ENCODE results near the gene TRIM9. TPM values are rescaled to one million over a fixed set of nuclear protein-coding genes. Genes with fewer than 3 reads are reported as not detected.

Gene TRIM9
- 0.16 and 0.18 TPM in 2 replicates for total RNA-seq

DNA sequence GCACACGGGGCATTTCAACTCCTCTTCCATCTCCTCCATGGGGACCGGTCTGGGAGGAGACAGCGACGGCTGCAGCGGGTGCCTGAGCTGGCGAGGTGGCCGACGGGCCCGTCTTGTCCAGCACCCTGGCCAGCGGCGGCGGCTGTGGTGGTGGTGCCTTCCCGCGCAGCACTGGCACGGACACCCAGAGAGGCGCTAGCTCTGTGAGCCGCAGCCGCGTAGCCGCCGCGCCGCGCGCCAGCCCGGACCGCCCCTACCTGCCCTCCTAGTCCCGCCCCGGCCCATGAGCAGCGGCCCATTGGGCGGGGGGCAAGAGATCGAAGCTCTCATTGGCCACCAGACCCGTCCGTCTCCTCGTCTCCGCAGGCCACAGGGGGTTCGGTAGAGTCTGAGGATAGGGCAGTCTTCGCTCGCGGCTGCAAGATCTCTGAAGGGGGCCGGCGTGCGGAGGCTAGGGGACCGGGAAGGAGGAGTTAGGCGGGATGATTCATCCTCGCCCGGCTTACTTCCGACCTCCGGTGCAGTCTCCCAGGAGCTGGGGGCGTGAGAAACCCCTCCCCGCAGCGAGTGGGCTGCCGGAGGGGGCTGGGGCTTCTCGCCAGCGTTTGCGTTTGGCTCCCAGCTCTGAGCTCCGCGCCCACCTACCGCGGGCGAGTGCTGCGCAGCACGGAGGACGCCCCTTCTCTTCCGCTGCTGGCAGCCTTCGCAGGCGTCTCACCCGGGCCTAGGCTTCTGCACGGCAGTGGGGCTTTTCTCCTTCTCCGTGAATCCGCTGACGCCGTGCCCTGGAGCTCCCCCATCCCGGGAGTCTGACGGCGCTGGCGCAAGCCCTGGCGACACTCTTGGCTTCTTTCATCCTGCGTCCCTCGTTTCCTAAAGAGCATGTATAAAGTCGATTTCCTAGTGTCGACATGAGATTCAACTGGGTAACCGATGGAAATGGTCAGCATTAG lies at the start of gene TRIM9:
TRIM9 (minus strand) TSS at position 205 of the 953 bp plus-strand sequence; CDS start at position 39, 166 bp downstream.
- intact Hi-C loops (cut with micrococcal nuclease): loop anchor here (1.0 to 10.0 kb wide), 3 partner anchors 127 to 150 kb away; partner anchors contain the start of genes PYGL and TMX1

GRCh38 chr14:51140856-51141255 lies 46.0 kb upstream of the TRIM9 start:
- intact Hi-C loops (cut with micrococcal nuclease): no loop called here

GRCh38 chr14:51140338-51140737 lies 45.4 kb upstream of the TRIM9 start:
- intact Hi-C loops (cut with micrococcal nuclease): no loop called here

GRCh38 chr14:51139121-51139681 lies 44.3 kb upstream of the TRIM9 start:
- intact Hi-C loops (cut with micrococcal nuclease): no loop called here

GRCh38 chr14:51138404-51139103 lies 43.6 kb upstream of the TRIM9 start:
- intact Hi-C loops (cut with micrococcal nuclease): no loop called here

DNA sequence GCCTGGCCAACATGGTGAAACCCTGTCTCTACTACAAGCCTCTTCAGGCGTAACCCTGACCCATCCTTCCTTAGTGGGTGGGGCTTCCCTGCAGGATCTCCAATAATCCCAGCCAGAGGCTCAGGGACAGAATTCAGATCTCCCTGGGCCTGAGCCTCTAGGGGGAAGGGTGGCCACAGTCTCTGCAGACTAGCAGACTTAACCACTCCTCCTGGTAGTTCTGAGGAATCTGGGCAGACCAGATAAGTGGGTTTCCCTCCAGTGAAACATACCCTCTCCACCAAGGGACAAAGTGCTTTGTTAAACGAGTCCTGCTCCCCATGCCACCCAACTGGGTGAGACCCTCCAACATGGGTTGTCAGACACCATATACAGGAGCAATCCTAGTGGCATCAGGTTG lies 36.6 kb upstream of the TRIM9 start:
- intact Hi-C loops (cut with micrococcal nuclease): no loop called here

DNA sequence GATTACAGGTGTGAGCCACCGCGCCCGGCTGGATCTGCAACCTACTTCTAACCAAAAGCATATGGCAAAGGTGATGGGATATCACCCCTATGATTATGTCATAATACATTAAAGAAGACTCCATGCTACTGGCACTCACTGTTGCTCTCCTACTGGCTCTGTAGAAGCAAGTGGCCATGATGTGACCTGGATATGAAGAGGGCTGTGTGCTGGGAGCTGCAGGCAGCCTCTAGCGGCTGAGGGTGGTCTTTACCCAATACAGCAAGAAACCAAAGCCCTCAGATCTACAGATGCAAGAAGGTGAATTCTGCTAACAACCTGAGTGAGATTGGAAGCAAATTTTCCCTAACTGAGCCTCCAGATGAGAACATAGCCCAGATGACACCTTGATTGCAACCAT lies 34.2 kb upstream of the TRIM9 start:
- intact Hi-C loops (cut with micrococcal nuclease): no loop called here

GRCh38 chr14:51124029-51124428 lies 29.1 kb upstream of the TRIM9 start:
- intact Hi-C loops (cut with micrococcal nuclease): no loop called here

GRCh38 chr14:51121096-51121495 lies 26.2 kb upstream of the TRIM9 start:
- intact Hi-C loops (cut with micrococcal nuclease): no loop called here

DNA sequence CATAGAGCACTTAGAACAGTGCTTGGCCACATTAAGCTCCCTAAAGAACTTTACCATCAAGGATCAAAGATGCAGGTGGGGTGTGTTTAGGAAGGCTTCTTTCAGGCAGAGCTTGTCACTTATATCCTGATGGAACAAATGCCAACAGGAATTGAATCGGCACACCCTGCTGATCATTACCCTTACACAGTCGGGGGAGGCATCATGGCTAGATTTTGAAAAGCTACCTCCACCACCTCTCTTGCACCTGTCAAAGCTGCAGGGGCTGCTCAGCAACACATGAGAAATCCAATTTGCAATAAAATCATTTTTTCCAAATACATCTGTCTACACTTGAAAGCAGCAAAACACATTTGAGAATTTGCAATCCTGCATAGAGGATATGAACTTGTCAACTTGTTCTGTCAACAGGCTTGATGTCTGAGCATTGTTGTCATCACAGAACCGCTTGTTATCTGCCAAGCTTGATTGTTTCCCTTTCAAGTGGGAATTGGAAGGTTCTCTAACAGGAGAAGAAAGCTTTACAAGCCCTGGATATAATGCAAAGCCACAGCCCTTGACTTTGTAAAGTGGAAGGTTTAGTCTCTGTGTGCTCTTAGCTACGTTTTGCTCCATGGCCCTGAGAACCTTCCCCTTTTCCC lies 24.6 kb upstream of the TRIM9 start:
- intact Hi-C loops (cut with micrococcal nuclease): no loop called here

DNA sequence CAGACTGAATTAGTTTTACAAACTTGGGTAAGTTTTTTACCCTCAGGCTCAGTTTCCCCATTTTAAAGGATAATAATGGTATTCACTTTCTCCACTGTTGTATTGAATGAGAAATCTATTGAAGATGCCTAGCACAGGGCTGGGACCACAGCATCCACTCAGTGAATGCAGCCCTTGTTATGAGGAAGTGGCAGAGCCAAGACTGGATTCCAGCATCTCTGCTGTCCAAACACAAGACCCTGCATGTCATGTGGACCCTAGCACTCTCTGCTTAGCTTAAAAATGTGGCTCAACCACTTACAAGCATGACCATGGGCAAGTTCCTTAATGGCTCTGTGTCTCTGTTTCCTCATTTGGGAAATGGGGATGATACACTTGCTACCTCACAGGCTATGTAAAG lies 24.1 kb upstream of the TRIM9 start:
- intact Hi-C loops (cut with micrococcal nuclease): no loop called here

DNA sequence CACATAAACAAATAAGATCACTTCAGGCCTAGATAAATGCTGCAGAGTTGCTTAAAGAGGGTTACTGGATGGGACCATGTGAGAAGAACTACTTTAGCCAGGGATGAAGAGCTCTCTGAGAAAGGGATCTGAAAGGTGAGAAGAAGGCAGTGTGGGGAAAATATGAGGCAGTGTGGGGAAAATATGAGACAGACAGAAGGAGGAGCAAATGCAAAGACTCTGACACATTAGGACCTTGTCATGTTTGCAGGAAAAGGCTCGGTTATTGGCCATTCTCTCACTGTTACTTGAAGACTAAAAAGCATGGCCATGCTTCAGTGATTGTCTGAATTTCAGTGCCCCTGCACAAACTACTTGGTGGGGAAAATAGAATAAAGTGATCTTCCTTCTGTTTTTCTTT lies 22.7 kb upstream of the TRIM9 start:
- intact Hi-C loops (cut with micrococcal nuclease): no loop called here

DNA sequence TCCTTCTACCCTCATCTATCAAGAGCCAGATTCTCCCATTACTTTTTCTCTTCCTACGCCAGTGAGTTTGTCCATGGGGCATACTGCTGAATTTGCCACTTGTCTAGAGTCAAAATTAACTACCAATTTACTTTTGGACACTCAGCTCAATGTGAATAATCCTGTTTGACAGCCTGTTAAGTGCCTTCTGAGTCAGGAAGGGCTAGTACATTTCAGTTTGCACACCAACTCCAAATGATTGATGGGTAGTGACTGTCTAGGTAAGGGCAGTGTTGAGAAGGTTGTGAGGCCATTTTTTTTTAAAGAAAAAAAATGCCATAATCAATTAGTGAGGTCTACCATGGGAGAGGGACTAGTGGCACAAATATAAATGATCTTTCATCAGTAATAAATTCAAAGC lies 21.8 kb upstream of the TRIM9 start:
- intact Hi-C loops (cut with micrococcal nuclease): no loop called here

GRCh38 chr14:51109651-51110050 lies 14.7 kb upstream of the TRIM9 start:
- intact Hi-C loops (cut with micrococcal nuclease): no loop called here

DNA sequence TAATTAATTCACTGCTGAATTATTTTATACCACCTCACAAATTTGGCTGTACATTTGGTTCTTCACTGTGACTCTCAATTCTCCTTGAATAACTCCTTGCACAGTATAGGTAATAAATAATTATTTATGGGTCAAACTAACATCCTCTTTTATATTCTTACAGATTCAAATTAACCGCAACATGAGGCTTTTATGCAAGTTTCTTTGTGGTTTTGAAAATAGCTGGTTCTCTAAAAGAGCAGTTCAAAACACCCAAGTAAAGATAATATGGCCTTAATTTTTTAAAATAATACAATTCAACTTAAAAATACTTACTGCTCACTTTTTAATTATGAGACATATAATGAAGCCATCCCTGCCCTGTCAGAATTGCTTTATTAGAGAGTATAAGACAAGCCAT lies 12.9 kb upstream of the TRIM9 start:
- intact Hi-C loops (cut with micrococcal nuclease): no loop called here

DNA sequence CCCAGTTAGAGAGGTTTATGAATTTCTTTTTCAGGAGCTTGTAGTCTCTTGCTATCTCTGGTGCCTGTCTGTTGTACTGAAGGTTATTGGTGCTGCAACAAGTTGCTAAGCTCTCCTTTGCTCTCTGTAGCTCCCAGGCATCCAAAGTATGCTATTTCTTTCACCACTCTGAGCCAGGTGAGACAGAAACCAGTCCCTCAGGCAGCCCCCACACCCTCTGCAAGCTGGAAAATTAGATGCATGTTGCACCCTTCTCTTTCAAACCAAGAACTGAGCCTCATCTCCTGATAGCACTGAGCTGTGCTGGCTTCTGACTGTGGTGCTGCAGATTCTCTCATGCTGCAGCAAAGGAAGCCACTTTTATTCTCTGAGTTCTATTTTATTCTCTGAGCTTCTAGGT lies 9.6 kb upstream of the TRIM9 start:
- intact Hi-C loops (cut with micrococcal nuclease): no loop called here

GRCh38 chr14:51097287-51097686 lies 2.4 kb upstream of the TRIM9 start:
- intact Hi-C loops (cut with micrococcal nuclease): loop anchor here (5.0 to 10.0 kb wide), 2 partner anchors 125 to 152 kb away; partner anchors contain the start of gene PYGL

DNA sequence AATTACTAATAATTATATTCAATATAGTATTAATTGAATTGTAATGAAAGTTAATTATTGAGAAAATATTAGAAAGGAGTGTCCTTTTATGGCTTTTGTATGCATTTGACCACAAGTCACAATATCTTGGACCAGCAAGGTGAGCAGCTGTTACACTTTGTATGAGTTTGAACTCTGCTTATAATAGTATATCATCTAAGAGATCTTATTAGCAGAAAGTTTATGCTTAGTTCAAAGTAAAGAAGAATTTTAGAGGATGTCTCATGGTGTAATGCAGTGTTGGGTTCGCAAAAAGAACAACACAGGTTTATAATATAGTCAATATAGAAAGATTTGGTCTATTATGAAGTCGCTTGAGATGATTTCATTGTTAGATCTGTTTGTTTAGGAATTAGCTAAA lies 2.0 kb upstream of the TRIM9 start:
- intact Hi-C loops (cut with micrococcal nuclease): loop anchor here (5.0 to 10.0 kb wide), 2 partner anchors 125 to 152 kb away; partner anchors contain the start of gene PYGL

- intact Hi-C loops (cut with micrococcal nuclease): loop anchor here (1.0 to 10.0 kb wide), 3 partner anchors 126 to 151 kb away; partner anchors contain the start of genes PYGL and TMX1
These were observed 1.2 kb upstream of the TRIM9 start for GRCh38 chr14:51095854-51096823.

GRCh38 chr14:51094282-51094821 lies 553 bp downstream of the TRIM9 start:
- intact Hi-C loops (cut with micrococcal nuclease): loop anchor here (10.0 kb wide), 1 partner anchor 150 kb away; the partner anchor contains the start of gene PYGL

Measured in T-helper 2 cell treated with Interferon-gamma antibody and Interleukin-4, amounts not matched to agents 100 ng/mL and 5 ng/mL, for 36 hours (primary cell).